ENCODE data around the gene XK. TPM values are rescaled to one million over a fixed set of nuclear protein-coding genes. Genes with fewer than 3 reads are reported as not detected.

XK gene
- total and polyA plus RNA-seq, 2 experiments from 2014 or later: not detected

GRCh38 chrX:37714479-37714878, 28.9 kb downstream of the XK start:
- 32 to 36% methylated on average over 2 of the region's 2 CpGs for WGBS, 2 experiments (ENCODE audit: low coverage in 1 of 2, low lambda C conversion rate in 2 of 2, missing lambda C conversion rate in 2 of 2)
- Histone ChIP-seq H3K79me2 (ENCODE audit: insufficient read depth) (no peaks in the 10 kb centered on the region), H3K4me2 (ENCODE audit: unreplicated experiment) (no peak overlapping the region), H3F3A (ENCODE audit: insufficient read depth) (no peaks in the 10 kb centered on the region), H2AFZ (no peak overlapping the region), H4K20me1 (ENCODE audit: insufficient read depth) (no peaks in the 10 kb centered on the region), H3K9ac (no peak overlapping the region), H3K9me3 (ENCODE audit: low read depth) (no peaks in the 10 kb centered on the region), H3K9me2 (ENCODE audit: insufficient read depth) (no peaks in the 10 kb centered on the region), H3K4me1 (ENCODE audit: insufficient read depth) (no peaks in the 10 kb centered on the region), H3K4me3 (no peak overlapping the region), H3K27me3 (replicated peaks; ENCODE audit: insufficient read depth) (no peaks in the 10 kb centered on the region), H3K27ac (no peak overlapping the region), H3K36me3 (ENCODE audit: low read depth) (no peaks in the 10 kb centered on the region)
- no peak for DNase-seq
- in situ Hi-C loops (cut with MboI): no loop called here
- no peak for TF ChIP-seq EZH2phosphoT487 (IDR thresholded peaks at IDR 0.05; ENCODE audit: insufficient read depth, low read depth)
- no peak for TF ChIP-seq EZH2 (IDR thresholded peaks at IDR 0.05; ENCODE audit: insufficient read depth, poor library complexity, severe bottlenecking)

- Histone ChIP-seq H3K9me3 (ENCODE audit: low read depth) (no peaks in the 10 kb centered on the region), H3K4me2 (ENCODE audit: unreplicated experiment) (no peak overlapping the region), H3K9me2 (ENCODE audit: insufficient read depth) (no peaks in the 10 kb centered on the region), H2AFZ (no peak overlapping the region), H3K36me3 (ENCODE audit: low read depth) (no peaks in the 10 kb centered on the region), H4K20me1 (ENCODE audit: insufficient read depth) (no peaks in the 10 kb centered on the region), H3K9ac (no peak overlapping the region), H3K4me1 (ENCODE audit: insufficient read depth) (no peaks in the 10 kb centered on the region), H3K79me2 (ENCODE audit: insufficient read depth) (no peaks in the 10 kb centered on the region), H3K4me3 (no peak overlapping the region), H3K27me3 (replicated peaks; ENCODE audit: insufficient read depth) (no peaks in the 10 kb centered on the region), H3K27ac (no peak overlapping the region), H3F3A (ENCODE audit: insufficient read depth) (no peaks in the 10 kb centered on the region)
- no peak for TF ChIP-seq EZH2phosphoT487 (IDR thresholded peaks at IDR 0.05; ENCODE audit: insufficient read depth, low read depth)
- TF ChIP-seq EZH2 (IDR thresholded peaks at IDR 0.05; ENCODE audit: insufficient read depth, poor library complexity, severe bottlenecking): no peak
- no peak for DNase-seq
- in situ Hi-C loops (cut with MboI): no loop called here
Measured at GRCh38 chrX:37716602-37717001, 31.0 kb downstream of the XK start.

GRCh38 chrX:37717708-37718107, 32.1 kb downstream of the XK start:
- in situ Hi-C loops (cut with MboI): no loop called here
- H3K27me3 ChIP-seq (replicated peaks; ENCODE audit: insufficient read depth): no peaks in the 10 kb centered on the region
- H3K4me1 ChIP-seq (ENCODE audit: insufficient read depth): no peaks in the 10 kb centered on the region
- no peak overlapping the region for H2AFZ ChIP-seq
- H3K4me3 ChIP-seq: no peak overlapping the region
- no peak for TF ChIP-seq EZH2phosphoT487 (IDR thresholded peaks at IDR 0.05; ENCODE audit: insufficient read depth, low read depth)
- TF ChIP-seq EZH2 (IDR thresholded peaks at IDR 0.05; ENCODE audit: insufficient read depth, poor library complexity, severe bottlenecking): no peak
- H3K4me2 ChIP-seq (ENCODE audit: unreplicated experiment): no peak overlapping the region
- no peak overlapping the region for H3K9ac ChIP-seq
- WGBS, 2 experiments (ENCODE audit: low coverage in 1 of 2, low lambda C conversion rate in 2 of 2, missing lambda C conversion rate in 2 of 2): 20 to 32% methylated on average over 1 of the region's 1 CpG
- no peak for DNase-seq
- no peaks in the 10 kb centered on the region for H3K9me3 ChIP-seq (ENCODE audit: low read depth)
- no peaks in the 10 kb centered on the region for H3K79me2 ChIP-seq (ENCODE audit: insufficient read depth)
- no peak overlapping the region for H3K27ac ChIP-seq
- H3F3A ChIP-seq (ENCODE audit: insufficient read depth): no peaks in the 10 kb centered on the region
- H4K20me1 ChIP-seq (ENCODE audit: insufficient read depth): no peaks in the 10 kb centered on the region
- H3K36me3 ChIP-seq (ENCODE audit: low read depth): no peaks in the 10 kb centered on the region
- no peaks in the 10 kb centered on the region for H3K9me2 ChIP-seq (ENCODE audit: insufficient read depth)

GRCh38 chrX:37722595-37722994, 37.0 kb downstream of the XK start:
- H3K4me3 ChIP-seq: no peak overlapping the region
- no peak overlapping the region for H3K4me2 ChIP-seq (ENCODE audit: unreplicated experiment)
- no peak overlapping the region for H3K9ac ChIP-seq
- H3K27ac ChIP-seq: no peak overlapping the region
- no peaks in the 10 kb centered on the region for H3K9me2 ChIP-seq (ENCODE audit: insufficient read depth)
- no peaks in the 10 kb centered on the region for H3F3A ChIP-seq (ENCODE audit: insufficient read depth)
- H3K4me1 ChIP-seq (ENCODE audit: insufficient read depth): no peaks in the 10 kb centered on the region
- no peak for TF ChIP-seq EZH2phosphoT487 (IDR thresholded peaks at IDR 0.05; ENCODE audit: insufficient read depth, low read depth)
- TF ChIP-seq EZH2 (IDR thresholded peaks at IDR 0.05; ENCODE audit: insufficient read depth, poor library complexity, severe bottlenecking): no peak
- no peaks in the 10 kb centered on the region for H3K27me3 ChIP-seq (replicated peaks; ENCODE audit: insufficient read depth)
- WGBS, 2 experiments (ENCODE audit: low coverage in 1 of 2, low lambda C conversion rate in 2 of 2, missing lambda C conversion rate in 2 of 2): 20 to 33% methylated on average over 1 of the region's 1 CpG
- H2AFZ ChIP-seq: no peak overlapping the region
- no peaks in the 10 kb centered on the region for H3K9me3 ChIP-seq (ENCODE audit: low read depth)
- no peaks in the 10 kb centered on the region for H3K79me2 ChIP-seq (ENCODE audit: insufficient read depth)
- no peak for DNase-seq
- in situ Hi-C loops (cut with MboI): no loop called here
- H4K20me1 ChIP-seq (ENCODE audit: insufficient read depth): no peaks in the 10 kb centered on the region
- H3K36me3 ChIP-seq (ENCODE audit: low read depth): no peaks in the 10 kb centered on the region

- Histone ChIP-seq H3K4me1 (ENCODE audit: insufficient read depth) (no peaks in the 10 kb centered on the region), H2AFZ (no peak overlapping the region), H3K27me3 (replicated peaks; ENCODE audit: insufficient read depth) (no peaks in the 10 kb centered on the region), H3K27ac (no peak overlapping the region), H4K20me1 (ENCODE audit: insufficient read depth) (no peaks in the 10 kb centered on the region), H3K36me3 (ENCODE audit: low read depth) (no peaks in the 10 kb centered on the region), H3K4me3 (no peak overlapping the region), H3F3A (ENCODE audit: insufficient read depth) (no peaks in the 10 kb centered on the region), H3K9ac (no peak overlapping the region), H3K4me2 (ENCODE audit: unreplicated experiment) (no peak overlapping the region), H3K9me3 (ENCODE audit: low read depth) (no peaks in the 10 kb centered on the region), H3K9me2 (ENCODE audit: insufficient read depth) (no peaks in the 10 kb centered on the region), H3K79me2 (ENCODE audit: insufficient read depth) (no peaks in the 10 kb centered on the region)
- DNase-seq: no peak
- no peak for TF ChIP-seq EZH2 (IDR thresholded peaks at IDR 0.05; ENCODE audit: insufficient read depth, poor library complexity, severe bottlenecking)
- TF ChIP-seq EZH2phosphoT487 (IDR thresholded peaks at IDR 0.05; ENCODE audit: insufficient read depth, low read depth): no peak
- in situ Hi-C loops (cut with MboI): no loop called here
- 6 to 16% methylated on average over 3 of the region's 3 CpGs for WGBS, 2 experiments (ENCODE audit: low coverage in 1 of 2, low lambda C conversion rate in 2 of 2, missing lambda C conversion rate in 2 of 2)
Measured at GRCh38 chrX:37726346-37726745, 40.8 kb downstream of the XK start.
